ENCODE data around the gene SUPT6H. TPM values are rescaled to one million over a fixed set of nuclear protein-coding genes. Genes with fewer than 3 reads are reported as not detected.

The SUPT6H gene
- total and polyA plus RNA-seq, 2 experiments from 2014 or later: 26.5 to 39.7 TPM

DNA sequence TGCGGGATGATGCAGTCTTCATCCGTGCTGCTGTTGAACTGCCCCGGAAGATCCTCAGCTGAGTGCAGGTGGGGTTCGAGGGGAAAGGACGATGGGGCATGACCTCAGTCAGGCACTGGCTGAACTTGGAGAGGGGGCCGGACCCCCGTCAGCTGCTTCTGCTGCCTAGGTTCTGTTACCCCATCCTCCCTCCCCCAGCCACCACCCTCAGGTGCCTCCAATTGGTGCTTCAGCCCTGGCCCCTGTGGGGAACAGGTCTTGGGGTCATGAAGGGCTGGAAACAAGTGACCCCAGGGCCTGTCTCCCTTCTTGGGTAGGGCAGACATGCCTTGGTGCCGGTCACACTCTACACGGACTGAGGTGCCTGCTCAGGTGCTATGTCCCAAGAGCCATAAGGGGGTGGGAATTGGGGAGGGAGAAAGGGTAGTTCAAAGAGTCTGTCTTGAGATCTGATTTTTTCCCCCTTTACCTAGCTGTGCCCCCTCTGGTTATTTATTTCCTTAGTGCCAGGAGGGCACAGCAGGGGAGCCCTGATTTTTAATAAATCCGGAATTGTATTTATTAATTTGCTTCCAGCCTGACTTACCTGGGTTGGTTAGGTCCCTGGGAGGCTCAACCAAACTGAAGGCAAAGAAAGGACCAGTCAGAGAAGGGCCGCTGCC, 87.6 kb downstream of the SUPT6H start:
- Histone ChIP-seq H3K27ac (no peak overlapping the region), H2AFZ (no peak overlapping the region), H3K27me3 (replicated peaks; ENCODE audit: insufficient read depth) (no peaks in the 10 kb centered on the region), H3K9me2 (ENCODE audit: insufficient read depth) (no peaks in the 10 kb centered on the region), H3K36me3 (ENCODE audit: low read depth) (peaks cover 4% of the 10 kb centered on the region; the same call in 1 of the 2 replicates), H3K9ac (no peak overlapping the region), H4K20me1 (ENCODE audit: insufficient read depth) (no peaks in the 10 kb centered on the region), H3K4me1 (ENCODE audit: insufficient read depth) (peaks cover 10% of the 10 kb centered on the region; the same call in 1 of the 2 replicates), H3K9me3 (ENCODE audit: low read depth) (no peaks in the 10 kb centered on the region), H3K79me2 (ENCODE audit: insufficient read depth) (peaks cover 55% of the 10 kb centered on the region), H3F3A (ENCODE audit: insufficient read depth) (0 out of 2 replicates have a peak, but pooled peaks cover 13% of the 10 kb centered on the region), H3K4me2 (ENCODE audit: unreplicated experiment) (no peak overlapping the region), H3K4me3 (no peak overlapping the region)
- no peak for DNase-seq
- in situ Hi-C loops (cut with MboI): no loop called here
- no peak for TF ChIP-seq EZH2 (IDR thresholded peaks at IDR 0.05; ENCODE audit: insufficient read depth, poor library complexity, severe bottlenecking)
- TF ChIP-seq EZH2phosphoT487 (IDR thresholded peaks at IDR 0.05; ENCODE audit: insufficient read depth, low read depth): no peak
- 53 to 56% methylated on average over 11 of the region's 11 CpGs for WGBS, 2 experiments (ENCODE audit: low coverage in 1 of 2, low lambda C conversion rate in 2 of 2, missing lambda C conversion rate in 2 of 2)

- no peaks in the 10 kb centered on the region for H4K20me1 ChIP-seq (ENCODE audit: insufficient read depth)
- peaks cover 16% of the 10 kb centered on the region; the same call in 1 of the 2 replicates for H3F3A ChIP-seq (ENCODE audit: insufficient read depth)
- no peak overlapping the region for H2AFZ ChIP-seq
- TF ChIP-seq EZH2 (IDR thresholded peaks at IDR 0.05; ENCODE audit: insufficient read depth, poor library complexity, severe bottlenecking): no peak
- TF ChIP-seq EZH2phosphoT487 (IDR thresholded peaks at IDR 0.05; ENCODE audit: insufficient read depth, low read depth): no peak
- H3K4me1 ChIP-seq (ENCODE audit: insufficient read depth): peaks cover 10% of the 10 kb centered on the region; the same call in 1 of the 2 replicates
- in situ Hi-C loops (cut with MboI): no loop called here
- no peak overlapping the region for H3K4me2 ChIP-seq (ENCODE audit: unreplicated experiment)
- H3K9me2 ChIP-seq (ENCODE audit: insufficient read depth): no peaks in the 10 kb centered on the region
- peak overlapping the region; percentile 35 for H3K27ac ChIP-seq
- peak; percentile 95 for DNase-seq
- no peak overlapping the region for H3K4me3 ChIP-seq
- 32 to 33% methylated on average over 20 of the region's 20 CpGs for WGBS, 2 experiments (ENCODE audit: low coverage in 1 of 2, low lambda C conversion rate in 2 of 2, missing lambda C conversion rate in 2 of 2)
- H3K79me2 ChIP-seq (ENCODE audit: insufficient read depth): peaks cover 48% of the 10 kb centered on the region
- H3K9ac ChIP-seq: peak overlapping the region; percentile 40
- no peaks in the 10 kb centered on the region for H3K9me3 ChIP-seq (ENCODE audit: low read depth)
- H3K27me3 ChIP-seq (replicated peaks; ENCODE audit: insufficient read depth): no peaks in the 10 kb centered on the region
- H3K36me3 ChIP-seq (ENCODE audit: low read depth): peaks cover 4% of the 10 kb centered on the region; the same call in 1 of the 2 replicates
Measured at GRCh38 chr17:28750178-28751047, 88.4 kb downstream of the SUPT6H start.

DNA sequence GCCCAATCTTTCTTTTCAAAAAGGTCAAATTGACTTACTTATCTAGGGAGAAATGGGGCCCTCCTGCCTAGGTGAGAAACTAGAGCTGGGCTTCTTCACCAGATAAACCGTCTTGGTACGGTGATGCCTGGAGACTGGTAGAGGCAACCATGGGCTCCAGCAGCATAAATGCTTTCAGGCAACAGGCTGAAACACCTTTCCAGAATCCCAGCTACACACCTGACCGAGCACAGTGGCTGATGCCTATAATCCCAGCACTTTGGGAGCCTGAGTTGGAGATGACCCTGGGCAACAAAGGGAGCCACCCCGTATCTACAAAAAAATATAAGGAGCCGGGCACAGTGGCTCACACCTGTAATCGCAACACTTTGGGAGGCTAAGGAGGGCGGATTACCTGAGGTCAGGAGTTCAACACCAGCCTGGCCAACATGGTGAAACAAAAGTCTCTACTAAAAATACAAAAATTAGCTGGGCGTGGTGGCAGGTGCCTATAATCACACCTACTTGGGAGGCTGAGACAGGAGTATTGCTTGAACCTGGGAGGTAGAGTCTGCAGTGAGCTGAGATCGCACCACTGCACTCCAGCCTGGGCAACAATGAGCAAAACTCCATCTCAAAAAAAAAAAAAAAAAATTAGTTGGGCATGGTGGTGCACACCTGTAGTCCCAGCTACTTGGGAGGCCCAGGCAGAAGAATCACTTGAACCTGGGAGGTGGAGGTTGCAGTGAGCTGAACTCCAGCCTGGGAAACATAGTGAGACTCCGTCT, 89.8 kb downstream of the SUPT6H start:
- H4K20me1 ChIP-seq (ENCODE audit: insufficient read depth): no peaks in the 10 kb centered on the region
- H3K9me2 ChIP-seq (ENCODE audit: insufficient read depth): no peaks in the 10 kb centered on the region
- no peak overlapping the region for H2AFZ ChIP-seq
- no peak for DNase-seq
- WGBS, 2 experiments (ENCODE audit: low coverage in 1 of 2, low lambda C conversion rate in 2 of 2, missing lambda C conversion rate in 2 of 2): 93 to 96% methylated on average over 10 of the region's 10 CpGs
- H3K4me1 ChIP-seq (ENCODE audit: insufficient read depth): no peaks in the 10 kb centered on the region
- in situ Hi-C loops (cut with MboI): no loop called here
- H3F3A ChIP-seq (ENCODE audit: insufficient read depth): peaks cover 16% of the 10 kb centered on the region; the same call in 1 of the 2 replicates
- H3K4me2 ChIP-seq (ENCODE audit: unreplicated experiment): no peak overlapping the region
- H3K36me3 ChIP-seq (ENCODE audit: low read depth): peaks cover 4% of the 10 kb centered on the region; the same call in 1 of the 2 replicates
- no peak overlapping the region for H3K27ac ChIP-seq
- no peak overlapping the region for H3K4me3 ChIP-seq
- H3K9ac ChIP-seq: no peak overlapping the region
- H3K9me3 ChIP-seq (ENCODE audit: low read depth): no peaks in the 10 kb centered on the region
- H3K27me3 ChIP-seq (replicated peaks; ENCODE audit: insufficient read depth): no peaks in the 10 kb centered on the region
- H3K79me2 ChIP-seq (ENCODE audit: insufficient read depth): peaks cover 34% of the 10 kb centered on the region
- no peak for TF ChIP-seq EZH2 (IDR thresholded peaks at IDR 0.05; ENCODE audit: insufficient read depth, poor library complexity, severe bottlenecking)
- no peak for TF ChIP-seq EZH2phosphoT487 (IDR thresholded peaks at IDR 0.05; ENCODE audit: insufficient read depth, low read depth)

Small RNAs within 50 kb of the gene (small RNA-seq; reads per million reads assigned to genes)
- gene SNORD42A (ENCODE audit: low read depth, low replicate concordance) (not detected), gene SNORD42B (ENCODE audit: low read depth, low replicate concordance) (not detected), gene SNORD4A (ENCODE audit: low read depth, low replicate concordance) (not detected), gene SNORD4B (ENCODE audit: low read depth, low replicate concordance) (not detected)

Other genes starting within 250 kb of the SUPT6H start
- not detected in 2 replicates for gene SLC13A2, start 188.6 kb upstream of the SUPT6H start, total RNA-seq (2014; rRNA removed; shearing (Covaris generic))
- gene SLC13A2, start 188.6 kb upstream of the SUPT6H start, polyA plus RNA-seq (2016; fragmentation: Nextera tagmentation; extraction: Ambion mirVana): not detected in 2 replicates
- not detected in 2 replicates for gene FOXN1, start 155.9 kb upstream of the SUPT6H start, total RNA-seq (2014; rRNA removed; shearing (Covaris generic))
- not detected in 2 replicates for gene FOXN1, start 155.9 kb upstream of the SUPT6H start, polyA plus RNA-seq (2016; fragmentation: Nextera tagmentation; extraction: Ambion mirVana)
- 30.9 and 50.9 TPM in 2 replicates for gene UNC119, start 109.6 kb upstream of the SUPT6H start, total RNA-seq (2014; rRNA removed; shearing (Covaris generic))
- 28.8 and 29.4 TPM in 2 replicates for gene UNC119, start 109.6 kb upstream of the SUPT6H start, polyA plus RNA-seq (2016; fragmentation: Nextera tagmentation; extraction: Ambion mirVana)
- 57.8 and 76.0 TPM in 2 replicates for gene PIGS, start 90.7 kb upstream of the SUPT6H start, total RNA-seq (2014; rRNA removed; shearing (Covaris generic))
- gene PIGS, start 90.7 kb upstream of the SUPT6H start, polyA plus RNA-seq (2016; fragmentation: Nextera tagmentation; extraction: Ambion mirVana): 68.8 and 72.7 TPM in 2 replicates
- gene ALDOC, start 85.3 kb upstream of the SUPT6H start, total RNA-seq (2014; rRNA removed; shearing (Covaris generic)): 36.4 and 47.3 TPM in 2 replicates
- gene ALDOC, start 85.3 kb upstream of the SUPT6H start, polyA plus RNA-seq (2016; fragmentation: Nextera tagmentation; extraction: Ambion mirVana): 18.4 and 18.5 TPM in 2 replicates
- 14.0 and 27.0 TPM in 2 replicates for gene SPAG5, start 63.2 kb upstream of the SUPT6H start, total RNA-seq (2014; rRNA removed; shearing (Covaris generic))
- 20.5 TPM in 2 replicates for gene SPAG5, start 63.2 kb upstream of the SUPT6H start, polyA plus RNA-seq (2016; fragmentation: Nextera tagmentation; extraction: Ambion mirVana)
- 1.2 and 6.8 TPM in 2 replicates for gene RSKR, start 48.0 kb upstream of the SUPT6H start, total RNA-seq (2014; rRNA removed; shearing (Covaris generic))
- 0.58 and 0.86 TPM in 2 replicates for gene RSKR, start 48.0 kb upstream of the SUPT6H start, polyA plus RNA-seq (2016; fragmentation: Nextera tagmentation; extraction: Ambion mirVana)
- 145 and 155 TPM in 2 replicates for gene BLTP2, start 17.0 kb upstream of the SUPT6H start, total RNA-seq (2014; rRNA removed; shearing (Covaris generic))
- gene BLTP2, start 17.0 kb upstream of the SUPT6H start, polyA plus RNA-seq (2016; fragmentation: Nextera tagmentation; extraction: Ambion mirVana): 49.8 and 55.6 TPM in 2 replicates
- gene SDF2, start 299 bp upstream of the SUPT6H start, total RNA-seq (2014; rRNA removed; shearing (Covaris generic)): 52.3 and 64.4 TPM in 2 replicates
- gene SDF2, start 299 bp upstream of the SUPT6H start, polyA plus RNA-seq (2016; fragmentation: Nextera tagmentation; extraction: Ambion mirVana): 88.4 and 94.2 TPM in 2 replicates
- 0.65 TPM in 1 of 2 replicates, not detected in the other for gene PROCA1, start 49.7 kb downstream of the SUPT6H start, total RNA-seq (2014; rRNA removed; shearing (Covaris generic))
- gene PROCA1, start 49.7 kb downstream of the SUPT6H start, polyA plus RNA-seq (2016; fragmentation: Nextera tagmentation; extraction: Ambion mirVana): 0.41 and 0.44 TPM in 2 replicates
- gene RAB34, start 55.7 kb downstream of the SUPT6H start, total RNA-seq (2014; rRNA removed; shearing (Covaris generic)): 307 and 476 TPM in 2 replicates
- gene RAB34, start 55.7 kb downstream of the SUPT6H start, polyA plus RNA-seq (2016; fragmentation: Nextera tagmentation; extraction: Ambion mirVana): 277 and 293 TPM in 2 replicates
- gene RPL23A, start 57.8 kb downstream of the SUPT6H start, total RNA-seq (2014; rRNA removed; shearing (Covaris generic)): 362 and 383 TPM in 2 replicates
- gene RPL23A, start 57.8 kb downstream of the SUPT6H start, polyA plus RNA-seq (2016; fragmentation: Nextera tagmentation; extraction: Ambion mirVana): 1,040 and 1,075 TPM in 2 replicates
- 4.8 and 16.3 TPM in 2 replicates for gene TLCD1, start 64.0 kb downstream of the SUPT6H start, total RNA-seq (2014; rRNA removed; shearing (Covaris generic))
- 13.8 and 14.2 TPM in 2 replicates for gene TLCD1, start 64.0 kb downstream of the SUPT6H start, polyA plus RNA-seq (2016; fragmentation: Nextera tagmentation; extraction: Ambion mirVana)
- 2.9 and 13.5 TPM in 2 replicates for gene NEK8, start 66.6 kb downstream of the SUPT6H start, total RNA-seq (2014; rRNA removed; shearing (Covaris generic))
- gene NEK8, start 66.6 kb downstream of the SUPT6H start, polyA plus RNA-seq (2016; fragmentation: Nextera tagmentation; extraction: Ambion mirVana): 2.7 and 2.8 TPM in 2 replicates
- 30.3 and 55.4 TPM in 2 replicates for gene TRAF4, start 81.8 kb downstream of the SUPT6H start, total RNA-seq (2014; rRNA removed; shearing (Covaris generic))
- 23.4 and 23.5 TPM in 2 replicates for gene TRAF4, start 81.8 kb downstream of the SUPT6H start, polyA plus RNA-seq (2016; fragmentation: Nextera tagmentation; extraction: Ambion mirVana)
- 7.6 and 12.9 TPM in 2 replicates for gene FAM222B, start 180.6 kb downstream of the SUPT6H start, total RNA-seq (2014; rRNA removed; shearing (Covaris generic))
- gene FAM222B, start 180.6 kb downstream of the SUPT6H start, polyA plus RNA-seq (2016; fragmentation: Nextera tagmentation; extraction: Ambion mirVana): 11.1 and 11.4 TPM in 2 replicates
- 34.8 and 40.2 TPM in 2 replicates for gene ERAL1, start 192.8 kb downstream of the SUPT6H start, total RNA-seq (2014; rRNA removed; shearing (Covaris generic))
- gene ERAL1, start 192.8 kb downstream of the SUPT6H start, polyA plus RNA-seq (2016; fragmentation: Nextera tagmentation; extraction: Ambion mirVana): 58.1 and 60.0 TPM in 2 replicates
- gene FLOT2, start 235.5 kb downstream of the SUPT6H start, total RNA-seq (2014; rRNA removed; shearing (Covaris generic)): 28.6 and 33.2 TPM in 2 replicates
- 55.0 TPM in 2 replicates for gene FLOT2, start 235.5 kb downstream of the SUPT6H start, polyA plus RNA-seq (2016; fragmentation: Nextera tagmentation; extraction: Ambion mirVana)
- 4.7 and 5.2 TPM in 2 replicates for gene DHRS13, start 240.9 kb downstream of the SUPT6H start, total RNA-seq (2014; rRNA removed; shearing (Covaris generic))
- gene DHRS13, start 240.9 kb downstream of the SUPT6H start, polyA plus RNA-seq (2016; fragmentation: Nextera tagmentation; extraction: Ambion mirVana): 2.6 and 3.2 TPM in 2 replicates